ENCODE data around the gene GTPBP3.
A peak's percentile ranks its signal among the peaks of the same experiment; 100 is the strongest.

The GTPBP3 gene

DNA sequence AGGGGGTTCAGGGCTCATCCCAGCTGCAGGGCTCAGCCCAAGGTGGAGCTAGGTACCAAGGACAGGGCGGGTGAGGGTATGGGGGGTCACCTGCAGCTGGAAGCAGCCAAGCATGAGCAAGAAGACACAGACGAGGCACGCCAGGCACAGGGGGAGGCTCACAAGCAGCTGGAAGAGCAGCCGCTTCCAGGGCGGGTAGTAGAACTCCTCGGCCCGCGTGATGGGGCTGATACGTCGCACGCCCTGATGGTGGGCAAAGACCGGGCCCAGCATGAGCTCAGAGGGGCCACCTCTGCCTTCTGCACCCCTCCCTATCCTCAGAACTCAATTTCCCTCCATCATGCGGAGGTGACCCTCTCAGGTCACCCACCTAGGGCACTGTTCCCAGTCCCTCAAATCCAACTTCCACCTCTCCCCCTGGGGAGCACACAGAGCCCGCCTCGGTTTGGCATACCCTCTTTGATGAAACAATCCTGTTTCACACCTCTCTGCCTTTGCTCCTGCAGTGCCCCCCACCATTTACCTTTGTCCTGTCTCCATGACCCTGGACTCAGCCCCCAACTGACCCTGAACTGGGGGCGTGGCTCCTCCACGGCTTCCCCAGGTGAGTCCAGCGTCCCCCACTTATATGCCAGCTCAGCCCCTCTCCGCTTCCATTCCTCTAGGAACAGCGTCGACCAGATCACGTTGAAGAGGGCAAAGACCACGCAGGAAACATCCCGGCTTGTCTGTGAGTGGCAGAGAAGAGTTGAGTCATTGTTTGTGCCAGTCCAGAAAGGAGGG is 6.9 kb upstream of the GTPBP3 start:
- TF ChIP-seq, protein P1, sequence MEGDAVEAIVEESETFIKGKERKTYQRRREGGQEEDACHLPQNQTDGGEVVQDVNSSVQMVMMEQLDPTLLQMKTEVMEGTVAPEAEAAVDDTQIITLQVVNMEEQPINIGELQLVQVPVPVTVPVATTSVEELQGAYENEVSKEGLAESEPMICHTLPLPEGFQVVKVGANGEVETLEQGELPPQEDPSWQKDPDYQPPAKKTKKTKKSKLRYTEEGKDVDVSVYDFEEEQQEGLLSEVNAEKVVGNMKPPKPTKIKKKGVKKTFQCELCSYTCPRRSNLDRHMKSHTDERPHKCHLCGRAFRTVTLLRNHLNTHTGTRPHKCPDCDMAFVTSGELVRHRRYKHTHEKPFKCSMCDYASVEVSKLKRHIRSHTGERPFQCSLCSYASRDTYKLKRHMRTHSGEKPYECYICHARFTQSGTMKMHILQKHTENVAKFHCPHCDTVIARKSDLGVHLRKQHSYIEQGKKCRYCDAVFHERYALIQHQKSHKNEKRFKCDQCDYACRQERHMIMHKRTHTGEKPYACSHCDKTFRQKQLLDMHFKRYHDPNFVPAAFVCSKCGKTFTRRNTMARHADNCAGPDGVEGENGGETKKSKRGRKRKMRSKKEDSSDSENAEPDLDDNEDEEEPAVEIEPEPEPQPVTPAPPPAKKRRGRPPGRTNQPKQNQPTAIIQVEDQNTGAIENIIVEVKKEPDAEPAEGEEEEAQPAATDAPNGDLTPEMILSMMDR (IDR thresholded peaks at IDR 0.05; ENCODE audit: borderline replicate concordance, extremely low read depth, low read length, poor library complexity, severe bottlenecking) = no peak
- no peak for TF ChIP-seq EZH2 (IDR thresholded peaks at IDR 0.05; ENCODE audit: borderline replicate concordance, low read depth, low read length, severe bottlenecking)
- H3K27ac ChIP-seq (ENCODE audit: low read length) = no peak overlapping the region
- peaks cover 28% of the 10 kb centered on the region for H3K4me1 ChIP-seq (ENCODE audit: insufficient read depth, low read length)
- H2AFZ ChIP-seq (ENCODE audit: low read depth, low read length) = no peak overlapping the region
- ATAC-seq (ENCODE audit: insufficient read depth, low read depth) = no peak
- H3K36me3 ChIP-seq (ENCODE audit: insufficient read depth, low read length) = peaks cover 13% of the 10 kb centered on the region
- H4K20me1 ChIP-seq (ENCODE audit: insufficient read depth, low read length) = peaks cover 4% of the 10 kb centered on the region; the same call in 1 of the 2 replicates
- H3K79me2 ChIP-seq (ENCODE audit: insufficient read depth, low read length) = no peaks in the 10 kb centered on the region
- H3K4me3 ChIP-seq (ENCODE audit: low read depth in 1 of 2, low read length in 2 of 2) = no peak overlapping the region
- H3K4me2 ChIP-seq (ENCODE audit: insufficient read depth, low read length) = no peak overlapping the region
- no peak for DNase-seq
- no peak overlapping the region for H3K9ac ChIP-seq (ENCODE audit: low read depth, low read length)
- H3K27me3 ChIP-seq (ENCODE audit: insufficient read depth, low read length, poor library complexity) = no peaks in the 10 kb centered on the region
- no peaks in the 10 kb centered on the region for H3K9me3 ChIP-seq (ENCODE audit: insufficient read depth, low read length, severe bottlenecking)

DNA sequence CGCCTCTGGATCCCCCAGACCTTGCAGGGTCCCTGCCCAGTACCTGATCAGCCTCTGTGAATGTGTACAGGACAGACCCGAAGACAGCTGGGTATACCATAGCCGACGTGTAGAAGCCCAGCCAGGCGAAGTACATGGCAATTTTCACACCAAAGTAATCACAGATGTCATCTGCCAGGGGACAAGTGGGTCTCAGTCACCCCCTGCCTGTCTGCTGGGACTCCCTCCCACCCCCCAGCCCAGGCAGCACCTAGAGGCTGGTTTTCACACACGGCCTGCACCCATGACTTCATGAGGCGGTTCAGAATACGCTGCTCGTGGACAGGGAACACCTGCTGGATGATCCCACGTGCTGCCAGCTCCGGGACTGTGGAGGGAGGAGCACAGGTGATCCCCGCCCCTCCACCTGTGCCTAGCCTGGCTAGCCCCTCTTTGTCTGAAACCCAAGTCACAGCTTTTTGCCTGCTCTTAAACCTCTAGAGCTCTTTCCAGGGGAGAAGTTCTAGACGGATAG is 6.3 kb upstream of the GTPBP3 start:
- Histone ChIP-seq H3K9me3 (ENCODE audit: insufficient read depth, low read length, severe bottlenecking) (no peaks in the 10 kb centered on the region), H3K4me2 (ENCODE audit: insufficient read depth, low read length) (no peak overlapping the region), H3K4me1 (ENCODE audit: insufficient read depth, low read length) (peaks cover 34% of the 10 kb centered on the region), H3K9ac (ENCODE audit: low read depth, low read length) (no peak overlapping the region), H3K36me3 (ENCODE audit: insufficient read depth, low read length) (peaks cover 13% of the 10 kb centered on the region), H3K27me3 (ENCODE audit: insufficient read depth, low read length, poor library complexity) (no peaks in the 10 kb centered on the region), H4K20me1 (ENCODE audit: insufficient read depth, low read length) (peaks cover 4% of the 10 kb centered on the region; the same call in 1 of the 2 replicates), H3K79me2 (ENCODE audit: insufficient read depth, low read length) (no peaks in the 10 kb centered on the region), H3K4me3 (ENCODE audit: low read depth in 1 of 2, low read length in 2 of 2) (no peak overlapping the region), H3K27ac (ENCODE audit: low read length) (no peak overlapping the region), H2AFZ (ENCODE audit: low read depth, low read length) (no peak overlapping the region)
- DNase-seq (no peak), ATAC-seq (ENCODE audit: insufficient read depth, low read depth) (no peak)
- no peak for TF ChIP-seq EZH2 (IDR thresholded peaks at IDR 0.05; ENCODE audit: borderline replicate concordance, low read depth, low read length, severe bottlenecking)
- TF ChIP-seq, protein P1 (IDR thresholded peaks at IDR 0.05; ENCODE audit: borderline replicate concordance, extremely low read depth, low read length, poor library complexity, severe bottlenecking) = no peak

DNA sequence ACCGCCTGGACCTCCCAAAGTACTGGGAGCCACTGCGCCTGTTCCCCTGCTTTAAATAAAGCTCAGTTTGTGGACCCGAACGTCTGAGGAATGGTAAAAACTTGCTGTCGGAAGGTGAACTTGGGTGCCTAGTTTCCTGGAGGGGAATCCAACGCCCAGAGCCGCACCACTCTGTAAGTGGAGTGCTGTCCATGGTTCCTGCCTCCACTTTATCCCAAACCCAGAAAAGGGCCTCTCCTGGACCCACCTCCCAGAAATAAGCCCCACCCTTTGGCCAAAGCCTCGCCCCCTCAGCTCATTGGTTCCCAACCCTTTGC is 5.0 kb upstream of the GTPBP3 start:
- TF ChIP-seq, protein P1 (IDR thresholded peaks at IDR 0.05; ENCODE audit: borderline replicate concordance, extremely low read depth, low read length, poor library complexity, severe bottlenecking) = no peak
- no peak for TF ChIP-seq EZH2 (IDR thresholded peaks at IDR 0.05; ENCODE audit: borderline replicate concordance, low read depth, low read length, severe bottlenecking)
- Histone ChIP-seq H3K9ac (ENCODE audit: low read depth, low read length) (no peak overlapping the region), H3K79me2 (ENCODE audit: insufficient read depth, low read length) (peaks cover 3% of the 10 kb centered on the region; the same call in 1 of the 2 replicates), H4K20me1 (ENCODE audit: insufficient read depth, low read length) (peaks cover 4% of the 10 kb centered on the region; the same call in 1 of the 2 replicates), H3K27ac (ENCODE audit: low read length) (no peak overlapping the region), H3K4me2 (ENCODE audit: insufficient read depth, low read length) (0 out of 2 replicates have a peak overlapping the region, but pooled peaks have one; percentile 33), H3K4me3 (ENCODE audit: low read depth in 1 of 2, low read length in 2 of 2) (no peak overlapping the region), H2AFZ (ENCODE audit: low read depth, low read length) (no peak overlapping the region), H3K36me3 (ENCODE audit: insufficient read depth, low read length) (peaks cover 12% of the 10 kb centered on the region), H3K4me1 (ENCODE audit: insufficient read depth, low read length) (peaks cover 37% of the 10 kb centered on the region), H3K27me3 (ENCODE audit: insufficient read depth, low read length, poor library complexity) (no peaks in the 10 kb centered on the region), H3K9me3 (ENCODE audit: insufficient read depth, low read length, severe bottlenecking) (no peaks in the 10 kb centered on the region)
- DNase-seq (no peak), ATAC-seq (ENCODE audit: insufficient read depth, low read depth) (no peak)

Measured in DND-41 (cell line).